Neural progenitor cell (in vitro differentiated cells): Measurements from ENCODE around the gene PRLH. TPM values are rescaled to one million over a fixed set of nuclear protein-coding genes. Genes with fewer than 3 reads are reported as not detected.

ENCODE experiments used
- DNase-seq: peaks from one replicate; pipeline ENCODE4 v3.0.0-alpha.2; 2016; ENCODE audit warnings: low spot score
- H2AFZ ChIP-seq: fragments of 200-600 bp; sonication (generic); replicated peaks from 2 replicates; pipeline ENCODE4 v1.6.1; 2016; ENCODE audit warnings: antibody characterized with exemption
- H3F3A ChIP-seq: fragments of 200-600 bp; sonication (generic); 2 replicates; pipeline ENCODE4 v1.6.1; 2016; ENCODE audit warnings: antibody characterized with exemption, low read depth
- H3K27ac ChIP-seq: fragments of 200-600 bp; sonication (generic); 2 replicates; pipeline ENCODE4 v1.5.1; 2016; ENCODE audit warnings: mild to moderate bottlenecking
- H3K27me3 ChIP-seq: fragments of 200-600 bp; sonication (generic); 2 replicates; pipeline ENCODE4 v1.6.1; 2016; ENCODE audit warnings: mild to moderate bottlenecking, moderate library complexity
- H3K36me3 ChIP-seq: fragments of 200-600 bp; sonication (generic); 2 replicates; pipeline ENCODE4 v1.5.1; 2016
- H3K4me1 ChIP-seq: fragments of 200-600 bp; sonication (generic); 2 replicates; pipeline ENCODE4 v1.6.1; 2016; ENCODE audit warnings: mixed run types
- H3K4me2 ChIP-seq: fragments of 200-600 bp; sonication (generic); 2 replicates; pipeline ENCODE4 v1.6.1; 2016
- H3K4me3 ChIP-seq: fragments of 200-600 bp; sonication (generic); 2 replicates; pipeline ENCODE4 v1.5.1; 2016
- H3K79me2 ChIP-seq: fragments of 200-600 bp; sonication (generic); 2 replicates; pipeline ENCODE4 v1.6.1; 2016; ENCODE audit warnings: low read depth
- H3K9ac ChIP-seq: fragments of 200-600 bp; sonication (generic); 2 replicates; pipeline ENCODE4 v1.6.1; 2016
- H3K9me3 ChIP-seq: fragments of 200-600 bp; sonication (generic); 2 replicates; pipeline ENCODE4 v1.5.1; 2016; ENCODE audit warnings: low read depth
- H4K20me1 ChIP-seq: fragments of 200-600 bp; sonication (generic); 2 replicates; pipeline ENCODE4 v1.6.1; 2016; ENCODE audit warnings: low read depth
- H3K27ac Mint-ChIP-seq: 3 replicates; pipeline ENCODE4 v1.8.0; 2021; ENCODE audit warnings: mixed read lengths
- H3K27me3 Mint-ChIP-seq: 2 replicates; pipeline ENCODE4 v1.8.0; 2022; ENCODE audit warnings: low read depth, mild to moderate bottlenecking, inconsistent platforms, moderate library complexity, mixed read lengths; ENCODE audit not compliant: insufficient read depth
- H3K36me3 Mint-ChIP-seq: 3 replicates; pipeline ENCODE4 v1.8.0; 2021; ENCODE audit warnings: mixed read lengths
- H3K4me1 Mint-ChIP-seq: 3 replicates; pipeline ENCODE4 v1.8.0; 2021; ENCODE audit warnings: mixed read lengths
- H3K4me3 Mint-ChIP-seq: 3 replicates; pipeline ENCODE4 v1.8.0; 2021; ENCODE audit warnings: mild to moderate bottlenecking, moderate library complexity, mixed read lengths
- H3K9me3 Mint-ChIP-seq: 3 replicates; pipeline ENCODE4 v1.8.0; 2020; ENCODE audit warnings: mixed read lengths
- EZH2 ChIP-seq: fragments of 200-600 bp; sonication (generic); IDR thresholded peaks from 2 replicates; pipeline ENCODE4 v1.6.1; 2017; ENCODE audit warnings: antibody characterized with exemption, mild to moderate bottlenecking, moderate library complexity
- EZH2phosphoT487 ChIP-seq: fragments of 200-600 bp; sonication (generic); IDR thresholded peaks from 2 replicates; pipeline ENCODE4 v1.6.1; 2017; ENCODE audit warnings: antibody characterized with exemption
- total RNA-seq: library from RNA; depleted of rRNA; stranded (reverse); fragments of >200 nt; gene quantifications from 2 replicates; pipeline ENCODE4 v1.2.3, GENCODE V29; 2015; ENCODE audit warnings: low replicate concordance
- TF ChIP-seq, protein P1 (sequence below): fragments of 200-600 bp; sonication (generic); IDR thresholded peaks from 2 replicates; pipeline ENCODE4 v1.5.1; 2017; ENCODE audit warnings: antibody characterized with exemption, mild to moderate bottlenecking

The PRLH gene
- total RNA-seq, 1 donor from 2014 or later: not detected

GRCh38 chr2:237574894-237575868 is 8.8 kb downstream of the PRLH start:
- no peaks in the 10 kb centered on the region for H3K9me3 ChIP-seq
- Mint-ChIP-seq H3K27me3 (peaks cover 6% of the 10 kb centered on the region), H3K9me3 (no peaks in the 10 kb centered on the region), H3K36me3 (no peaks in the 10 kb centered on the region), H3K4me1 (peaks cover 12% of the 10 kb centered on the region), H3K27ac (no peak overlapping the region), H3K4me3 (no peak overlapping the region)
- no peak for TF ChIP-seq EZH2
- TF ChIP-seq, protein P1, sequence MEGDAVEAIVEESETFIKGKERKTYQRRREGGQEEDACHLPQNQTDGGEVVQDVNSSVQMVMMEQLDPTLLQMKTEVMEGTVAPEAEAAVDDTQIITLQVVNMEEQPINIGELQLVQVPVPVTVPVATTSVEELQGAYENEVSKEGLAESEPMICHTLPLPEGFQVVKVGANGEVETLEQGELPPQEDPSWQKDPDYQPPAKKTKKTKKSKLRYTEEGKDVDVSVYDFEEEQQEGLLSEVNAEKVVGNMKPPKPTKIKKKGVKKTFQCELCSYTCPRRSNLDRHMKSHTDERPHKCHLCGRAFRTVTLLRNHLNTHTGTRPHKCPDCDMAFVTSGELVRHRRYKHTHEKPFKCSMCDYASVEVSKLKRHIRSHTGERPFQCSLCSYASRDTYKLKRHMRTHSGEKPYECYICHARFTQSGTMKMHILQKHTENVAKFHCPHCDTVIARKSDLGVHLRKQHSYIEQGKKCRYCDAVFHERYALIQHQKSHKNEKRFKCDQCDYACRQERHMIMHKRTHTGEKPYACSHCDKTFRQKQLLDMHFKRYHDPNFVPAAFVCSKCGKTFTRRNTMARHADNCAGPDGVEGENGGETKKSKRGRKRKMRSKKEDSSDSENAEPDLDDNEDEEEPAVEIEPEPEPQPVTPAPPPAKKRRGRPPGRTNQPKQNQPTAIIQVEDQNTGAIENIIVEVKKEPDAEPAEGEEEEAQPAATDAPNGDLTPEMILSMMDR: no peak
- no peak for TF ChIP-seq EZH2phosphoT487
- no peaks in the 10 kb centered on the region for H3K4me1 ChIP-seq
- H3K4me2 ChIP-seq: no peak overlapping the region
- H3K36me3 ChIP-seq: no peaks in the 10 kb centered on the region
- H4K20me1 ChIP-seq: no peaks in the 10 kb centered on the region
- H3K27ac ChIP-seq: no peak overlapping the region
- no peak overlapping the region for H2AFZ ChIP-seq
- no peak overlapping the region for H3K9ac ChIP-seq
- H3K4me3 ChIP-seq: no peak overlapping the region
- no peak for DNase-seq
- no peaks in the 10 kb centered on the region for H3K27me3 ChIP-seq
- H3K79me2 ChIP-seq: no peaks in the 10 kb centered on the region
- H3F3A ChIP-seq: no peaks in the 10 kb centered on the region

- H3K9ac ChIP-seq: no peak overlapping the region
- H2AFZ ChIP-seq: no peak overlapping the region
- no peak overlapping the region for H3K4me3 ChIP-seq
- no peak for DNase-seq
- Mint-ChIP-seq H3K4me3 (no peak overlapping the region), H3K4me1 (peaks cover 12% of the 10 kb centered on the region), H3K36me3 (no peaks in the 10 kb centered on the region), H3K9me3 (no peaks in the 10 kb centered on the region), H3K27ac (no peak overlapping the region), H3K27me3 (peaks cover 6% of the 10 kb centered on the region)
- no peaks in the 10 kb centered on the region for H3K4me1 ChIP-seq
- no peak overlapping the region for H3K4me2 ChIP-seq
- no peaks in the 10 kb centered on the region for H3K79me2 ChIP-seq
- no peaks in the 10 kb centered on the region for H3K27me3 ChIP-seq
- H3F3A ChIP-seq: no peaks in the 10 kb centered on the region
- H3K27ac ChIP-seq: no peak overlapping the region
- H3K9me3 ChIP-seq: no peaks in the 10 kb centered on the region
- no peaks in the 10 kb centered on the region for H3K36me3 ChIP-seq
- no peaks in the 10 kb centered on the region for H4K20me1 ChIP-seq
- no peak for TF ChIP-seq EZH2phosphoT487
- TF ChIP-seq, protein P1: no peak
- TF ChIP-seq EZH2: no peak
Measured at GRCh38 chr2:237575869-237576862, 9.8 kb downstream of the PRLH start.

- DNase-seq: no peak
- no peak overlapping the region for H3K27ac Mint-ChIP-seq
Measured at GRCh38 chr2:237576974-237577373, 10.6 kb downstream of the PRLH start.

More at GRCh38 chr2:237576974-237577373, 10.6 kb downstream of the PRLH start:
- Histone ChIP-seq H3K4me3 (no peak overlapping the region), H3K79me2 (no peaks in the 10 kb centered on the region), H3K9ac (no peak overlapping the region), H3K9me3 (no peaks in the 10 kb centered on the region), H3K27me3 (no peaks in the 10 kb centered on the region), H2AFZ (no peak overlapping the region), H3K4me2 (no peak overlapping the region), H3F3A (no peaks in the 10 kb centered on the region), H3K36me3 (no peaks in the 10 kb centered on the region), H4K20me1 (no peaks in the 10 kb centered on the region), H3K27ac (no peak overlapping the region), H3K4me1 (peaks cover 3% of the 10 kb centered on the region)
- H3K4me3 Mint-ChIP-seq: no peak overlapping the region
- TF ChIP-seq EZH2phosphoT487: no peak
- no peak for TF ChIP-seq EZH2
- TF ChIP-seq, protein P1: no peak
- peaks cover 6% of the 10 kb centered on the region for H3K27me3 Mint-ChIP-seq
- H3K4me1 Mint-ChIP-seq: peaks cover 12% of the 10 kb centered on the region
- H3K9me3 Mint-ChIP-seq: no peaks in the 10 kb centered on the region
- no peaks in the 10 kb centered on the region for H3K36me3 Mint-ChIP-seq
